ENCODE measurements around the gene SLC25A41. TPM values are rescaled to one million over a fixed set of nuclear protein-coding genes. Genes with fewer than 3 reads are reported as not detected.

The SLC25A41 gene
- total RNA-seq, 1 donor from 2014 or later, result not detected

DNA sequence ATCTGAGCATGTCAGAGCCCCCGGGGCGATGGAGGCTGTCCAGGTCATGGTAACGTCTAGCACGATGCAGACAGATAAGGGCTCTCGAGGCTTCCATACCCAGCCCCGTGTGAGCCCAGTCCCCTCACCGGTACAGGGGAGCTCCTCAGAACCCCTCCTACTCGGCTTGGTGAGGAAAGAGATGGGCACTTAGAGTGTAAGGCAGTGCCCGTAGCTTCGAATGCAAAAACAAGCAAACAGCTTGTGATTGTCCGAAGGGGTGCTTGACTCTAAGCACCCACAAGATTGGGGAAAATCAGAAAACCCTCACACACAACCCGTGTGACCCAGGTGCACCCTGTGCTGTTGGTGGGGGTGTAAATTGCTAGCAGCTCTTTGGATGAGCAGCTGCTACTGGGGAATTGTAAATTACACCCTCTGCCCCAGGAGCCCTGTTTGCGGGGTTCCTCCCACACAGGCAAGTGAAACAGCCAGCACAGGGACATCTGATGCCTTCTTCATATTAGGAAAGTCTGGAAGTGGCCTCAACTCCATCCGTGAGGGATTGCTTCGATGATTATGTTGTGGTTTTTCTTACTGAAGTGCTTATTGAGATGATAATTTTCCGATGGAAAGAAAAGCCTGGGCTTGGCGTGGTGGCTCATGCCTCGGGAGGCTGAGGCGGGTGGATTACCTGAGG lies 56.9 kb downstream of the SLC25A41 start:
- peaks cover 25 to 33% of the 10 kb centered on the region in 2 donors for H3K36me3 ChIP-seq

More for the DNA sequence above, 56.9 kb downstream of the SLC25A41 start:
- TF ChIP-seq, protein P1, sequence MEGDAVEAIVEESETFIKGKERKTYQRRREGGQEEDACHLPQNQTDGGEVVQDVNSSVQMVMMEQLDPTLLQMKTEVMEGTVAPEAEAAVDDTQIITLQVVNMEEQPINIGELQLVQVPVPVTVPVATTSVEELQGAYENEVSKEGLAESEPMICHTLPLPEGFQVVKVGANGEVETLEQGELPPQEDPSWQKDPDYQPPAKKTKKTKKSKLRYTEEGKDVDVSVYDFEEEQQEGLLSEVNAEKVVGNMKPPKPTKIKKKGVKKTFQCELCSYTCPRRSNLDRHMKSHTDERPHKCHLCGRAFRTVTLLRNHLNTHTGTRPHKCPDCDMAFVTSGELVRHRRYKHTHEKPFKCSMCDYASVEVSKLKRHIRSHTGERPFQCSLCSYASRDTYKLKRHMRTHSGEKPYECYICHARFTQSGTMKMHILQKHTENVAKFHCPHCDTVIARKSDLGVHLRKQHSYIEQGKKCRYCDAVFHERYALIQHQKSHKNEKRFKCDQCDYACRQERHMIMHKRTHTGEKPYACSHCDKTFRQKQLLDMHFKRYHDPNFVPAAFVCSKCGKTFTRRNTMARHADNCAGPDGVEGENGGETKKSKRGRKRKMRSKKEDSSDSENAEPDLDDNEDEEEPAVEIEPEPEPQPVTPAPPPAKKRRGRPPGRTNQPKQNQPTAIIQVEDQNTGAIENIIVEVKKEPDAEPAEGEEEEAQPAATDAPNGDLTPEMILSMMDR (IDR thresholded peaks at IDR 0.05), result no peak
- intact Hi-C loops (cut with DNase I), result no loop called here
- no peak for DNase-seq (ENCODE audit: low spot score in 2 of 2)
- no peaks in the 10 kb centered on the region for H3K27me3 ChIP-seq
- H3K4me3 ChIP-seq, result no peak overlapping the region
- no peak overlapping the region for H3K27ac ChIP-seq
- H3K4me1 ChIP-seq, result peaks cover 3 to 11% of the 10 kb centered on the region in 2 donors
- no peaks in the 10 kb centered on the region for H3K9me3 ChIP-seq

Other genes starting within 250 kb of the SLC25A41 start
- 34.5 TPM for gene MLLT1, start 153.8 kb downstream of the SLC25A41 start, total RNA-seq
- not detected for gene ACER1, start 100.2 kb downstream of the SLC25A41 start, total RNA-seq
- gene CLPP, start 72.2 kb downstream of the SLC25A41 start, total RNA-seq, result 240 TPM
- 68.8 TPM for gene ALKBH7, start 61.0 kb downstream of the SLC25A41 start, total RNA-seq
- gene PSPN, start 57.8 kb downstream of the SLC25A41 start, total RNA-seq, result not detected
- 67.9 TPM for gene GTF2F1, start 40.6 kb downstream of the SLC25A41 start, total RNA-seq
- gene KHSRP, start 9.0 kb downstream of the SLC25A41 start, total RNA-seq, result 152 TPM
- gene SLC25A23, start 26.0 kb upstream of the SLC25A41 start, total RNA-seq, result 56.5 TPM
- not detected for gene CRB3, start 30.5 kb upstream of the SLC25A41 start, total RNA-seq
- gene DENND1C, start 48.0 kb upstream of the SLC25A41 start, total RNA-seq, result 24.4 TPM
- 0.75 TPM for gene TUBB4A, start 68.5 kb upstream of the SLC25A41 start, total RNA-seq
- not detected for gene TNFSF9, start 97.3 kb upstream of the SLC25A41 start, total RNA-seq
- gene CD70, start 157.4 kb upstream of the SLC25A41 start, total RNA-seq, result not detected
- gene TNFSF14, start 236.4 kb upstream of the SLC25A41 start, total RNA-seq, result 0.21 TPM

All from ascending aorta (tissue), 2 donors.